Fibroblast of lung (primary cell): ENCODE measurements around the gene ACBD6.

ENCODE experiments used
- CTCF ChIP-seq, 2 donors: IDR thresholded peaks in 1 of 2; conservative IDR thresholded peaks in 1 of 2; 1 replicate in 1 of 2; 2 replicates in 1 of 2; pipeline ENCODE4 v1.5.1; 2011 to 2012; ENCODE audit warnings: low read length in 2 of 2, control low read depth in 1 of 2, inconsistent platforms in 1 of 2, low read depth in 1 of 2, mild to moderate bottlenecking in 1 of 2
- EZH2 ChIP-seq: IDR thresholded peaks from 2 replicates; pipeline ENCODE4 v1.5.1; 2012; ENCODE audit warnings: low read length, control low read depth, mild to moderate bottlenecking; ENCODE audit errors: missing control alignments

- TF ChIP-seq CTCF (conservative IDR thresholded peaks at IDR 0.05 in 1 of 2, IDR thresholded peaks at IDR 0.05 in 1 of 2; ENCODE audit: low read depth in 1 of 2, low read length in 2 of 2) (no peak), EZH2 (no peak)
Observed at GRCh38 chr1:180286417-180286816, 216.0 kb downstream of the ACBD6 start.
